Natural killer cell treated with Interleukin-12 subunit alpha and Interleukin-12 subunit beta and Interleukin-15 and Interleukin-18, amount 100 ng/mL, for 72 hours (primary cell): Measurements from ENCODE around the gene BEX1. TPM values are rescaled to one million over a fixed set of nuclear protein-coding genes. Genes with fewer than 3 reads are reported as not detected.
"Not testable (repeated sequence)": the region's sequence is repeated elsewhere in the genome, so short reads cannot be mapped to it uniquely, and the experiment has no call there.

Experiments
- ATAC-seq, 2 donors: fragments of 150-1000 bp; cut with Tn5 transposase in 1 of 2; sonication (Bioruptor Pico), chemical (Tn5 transposase) in 1 of 2; 2 replicates each; pipeline ENCODE4 v1.10.0; 2021
- DNase-seq: peaks from one replicate; pipeline ENCODE4 v3.0.0; 2022; ENCODE audit warnings: low spot score
- H3K27ac Mint-ChIP-seq, 2 donors: 1 replicate in 1 of 2; 2 replicates in 1 of 2; pipeline ENCODE4 v1.8.0; 2022; ENCODE audit warnings: mixed read lengths in 2 of 2, mild to moderate bottlenecking in 1 of 2, moderate library complexity in 1 of 2
- H3K27me3 Mint-ChIP-seq, 2 donors: 1 replicate in 1 of 2; 2 replicates in 1 of 2; pipeline ENCODE4 v1.8.0; 2022; ENCODE audit warnings: mixed read lengths in 2 of 2
- H3K36me3 Mint-ChIP-seq: one replicate; pipeline ENCODE4 v1.8.0; 2022; ENCODE audit warnings: mixed read lengths
- H3K4me1 Mint-ChIP-seq, 2 donors: 1 replicate in 1 of 2; 2 replicates in 1 of 2; pipeline ENCODE4 v1.8.0; 2022; ENCODE audit warnings: low read depth in 2 of 2, mixed read lengths in 2 of 2, mild to moderate bottlenecking in 1 of 2
- H3K4me3 Mint-ChIP-seq: one replicate; pipeline ENCODE4 v1.8.0; 2022; ENCODE audit warnings: mixed read lengths
- H3K9me3 Mint-ChIP-seq: 2 replicates; pipeline ENCODE4 v1.8.0; 2022; ENCODE audit warnings: mixed read lengths
- total RNA-seq, 2 donors: library from RNA; stranded (reverse); gene quantifications; one replicate each; pipeline ENCODE4 v1.2.3, GENCODE V29; 2022

The BEX1 gene
- not detected for total RNA-seq

DNA sequence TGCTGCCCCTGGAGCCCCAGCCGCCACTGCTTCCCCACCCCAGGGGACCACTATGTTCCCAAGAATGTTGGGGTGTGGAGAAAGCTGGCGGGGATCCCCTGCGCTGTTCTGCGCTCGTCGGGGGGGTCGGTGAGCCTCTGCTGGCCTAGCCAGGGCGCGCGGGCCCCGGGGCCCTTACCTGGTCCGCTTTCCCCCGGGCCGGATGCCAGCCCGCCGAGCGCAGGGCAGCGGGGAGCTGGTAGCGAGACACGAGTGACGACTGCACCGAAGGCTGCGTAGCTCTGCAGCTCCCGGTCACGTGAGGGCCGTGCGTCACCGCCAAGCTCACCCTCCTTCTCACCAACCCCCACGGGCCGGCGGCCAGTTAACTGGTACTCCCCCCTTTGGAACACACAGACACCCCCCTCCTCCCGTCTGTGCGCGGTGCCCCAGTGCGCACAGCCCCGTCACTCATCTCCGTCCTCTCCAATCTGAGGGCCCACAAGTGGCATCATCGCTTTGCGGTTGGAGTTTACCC is at the start of gene BEX1:
Gene BEX1 (minus strand): TSS at position 254 of the 517 bp plus-strand sequence. CDS start 897 bp downstream, outside the sequence.
- no peak for DNase-seq
- ATAC-seq, result no peak
- Mint-ChIP-seq H3K36me3 (no peaks in the 10 kb centered on the region), H3K4me1 (no peaks in the 10 kb centered on the region), H3K9me3 (no peaks in the 10 kb centered on the region), H3K27me3 (peaks cover 8 to 10% of the 10 kb centered on the region in 2 donors), H3K4me3 (no peak within 1 kb of the TSS), H3K27ac (no peak within 1 kb of the TSS)

DNA sequence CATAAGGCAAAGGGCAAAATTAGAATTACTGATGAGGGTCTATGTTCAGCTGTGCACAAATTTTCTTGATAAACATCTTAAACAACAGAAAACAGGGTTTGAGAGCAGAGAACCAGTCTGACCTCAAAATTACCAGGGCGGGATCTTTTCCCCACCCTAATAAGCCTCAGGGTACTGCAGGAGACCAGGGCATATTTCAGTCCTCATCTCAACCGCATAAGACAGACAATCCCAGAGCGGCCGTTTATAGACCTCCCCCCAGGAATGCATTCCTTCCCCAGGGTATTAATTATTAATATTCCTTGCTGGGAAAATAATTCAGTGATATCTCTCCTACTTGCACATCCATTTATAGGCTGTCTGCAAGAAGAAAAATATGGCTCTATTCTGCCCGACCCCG is 45.5 kb upstream of the BEX1 start:
- not testable (repeated sequence) for H3K36me3 Mint-ChIP-seq, H3K27me3 Mint-ChIP-seq, H3K4me3 Mint-ChIP-seq, H3K4me1 Mint-ChIP-seq, H3K27ac Mint-ChIP-seq, DNase-seq, ATAC-seq, H3K9me3 Mint-ChIP-seq

DNA sequence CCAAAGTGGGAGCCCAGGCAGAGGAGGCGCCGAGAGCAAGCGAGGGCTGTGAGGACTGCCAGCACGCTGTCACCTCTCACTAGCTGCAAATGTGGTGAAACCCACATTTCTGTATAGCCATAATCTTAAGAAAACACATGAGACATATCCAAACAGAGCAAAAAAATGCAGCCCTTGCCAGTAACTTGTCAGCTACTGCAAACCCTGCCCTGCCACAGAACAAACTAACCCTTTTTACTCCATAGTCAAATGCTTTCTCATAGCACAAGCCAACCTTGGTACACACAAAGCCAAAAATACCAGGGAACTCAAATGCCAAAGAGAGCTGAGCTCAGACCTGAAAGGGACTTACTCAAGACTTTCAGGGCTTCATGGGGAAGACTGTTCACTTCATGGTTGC is 43.9 kb upstream of the BEX1 start:
- no peak overlapping the region for H3K27ac Mint-ChIP-seq
- H3K36me3 Mint-ChIP-seq, result no peaks in the 10 kb centered on the region
- H3K4me1 Mint-ChIP-seq, result no peaks in the 10 kb centered on the region
- peaks cover 6% of the 10 kb centered on the region for H3K9me3 Mint-ChIP-seq
- DNase-seq (no peak), ATAC-seq (no peak)
- no peak overlapping the region for H3K4me3 Mint-ChIP-seq
- H3K27me3 Mint-ChIP-seq, result no peaks in the 10 kb centered on the region

DNA sequence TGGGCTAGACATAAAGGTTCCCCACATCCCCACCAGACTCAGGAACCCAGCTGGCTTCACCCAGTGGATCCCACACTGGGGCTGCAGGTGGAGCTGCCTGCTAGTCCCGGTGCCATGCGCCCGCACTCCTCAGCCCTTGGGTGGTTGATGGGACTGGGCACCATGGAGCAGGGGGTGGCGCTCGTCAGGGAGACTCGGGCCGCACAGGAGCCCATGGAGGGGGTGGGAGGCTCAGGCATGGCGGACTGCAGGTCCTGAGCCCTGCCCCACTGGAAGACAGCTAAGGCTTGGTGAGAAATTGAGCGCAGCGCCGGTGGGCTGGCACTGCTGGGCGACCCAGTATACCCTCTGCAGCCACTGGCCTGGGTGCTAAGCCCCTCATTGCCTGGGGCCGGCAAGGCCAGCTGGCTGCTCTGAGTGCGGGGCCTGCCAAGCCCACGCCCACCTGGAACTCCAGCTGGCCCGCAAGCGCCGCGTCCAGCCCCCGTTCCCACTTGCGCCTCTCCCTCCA is 43.3 kb upstream of the BEX1 start:
- H3K27me3 Mint-ChIP-seq, ATAC-seq, DNase-seq, H3K36me3 Mint-ChIP-seq, H3K4me3 Mint-ChIP-seq, H3K9me3 Mint-ChIP-seq, H3K27ac Mint-ChIP-seq, H3K4me1 Mint-ChIP-seq: not testable (repeated sequence)

DNA sequence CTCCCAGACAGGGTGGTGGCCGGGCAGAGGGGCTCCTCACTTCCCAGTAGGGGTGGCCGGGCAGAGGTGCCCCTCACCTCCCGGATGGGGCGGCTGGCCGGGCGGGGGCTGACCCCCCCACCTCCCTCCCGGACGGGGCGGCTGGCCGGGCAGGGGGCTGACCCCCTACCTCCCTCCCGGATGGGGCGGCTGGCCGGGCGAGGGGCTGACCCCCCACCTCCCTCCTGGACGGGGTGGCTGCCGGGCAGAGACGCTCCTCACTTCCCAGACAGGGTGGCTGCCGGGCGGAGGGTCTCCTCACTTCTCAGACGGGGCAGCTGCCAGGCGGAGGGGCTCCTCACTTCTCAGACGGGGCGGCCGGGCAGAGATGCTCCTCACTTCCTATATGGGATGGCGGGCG is 40.4 kb upstream of the BEX1 start:
- H3K4me3 Mint-ChIP-seq, H3K27ac Mint-ChIP-seq, H3K9me3 Mint-ChIP-seq, DNase-seq, H3K27me3 Mint-ChIP-seq, H3K36me3 Mint-ChIP-seq, H3K4me1 Mint-ChIP-seq, ATAC-seq: not testable (repeated sequence)

DNA sequence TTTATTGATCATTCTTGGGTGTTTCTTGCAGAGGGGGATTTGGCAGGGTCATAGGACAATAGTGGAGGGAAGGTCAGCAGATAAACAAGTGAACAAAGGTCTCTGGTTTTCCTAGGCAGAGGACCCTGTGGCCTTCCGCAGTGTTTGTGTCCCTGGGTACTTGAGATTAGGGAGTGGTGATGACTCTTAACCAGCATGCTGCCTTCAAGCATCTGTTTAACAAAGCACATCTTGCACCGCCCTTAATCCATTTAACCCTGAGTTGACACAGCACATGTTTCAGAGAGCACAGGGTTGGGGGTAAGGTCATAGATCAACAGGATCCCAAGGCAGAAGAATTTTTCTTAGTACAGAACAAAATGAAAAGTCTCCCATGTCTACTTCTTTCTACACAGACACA is 39.9 kb upstream of the BEX1 start:
- H3K27ac Mint-ChIP-seq, H3K9me3 Mint-ChIP-seq, H3K36me3 Mint-ChIP-seq, H3K4me1 Mint-ChIP-seq, DNase-seq, H3K4me3 Mint-ChIP-seq, H3K27me3 Mint-ChIP-seq, ATAC-seq: not testable (repeated sequence)

DNA sequence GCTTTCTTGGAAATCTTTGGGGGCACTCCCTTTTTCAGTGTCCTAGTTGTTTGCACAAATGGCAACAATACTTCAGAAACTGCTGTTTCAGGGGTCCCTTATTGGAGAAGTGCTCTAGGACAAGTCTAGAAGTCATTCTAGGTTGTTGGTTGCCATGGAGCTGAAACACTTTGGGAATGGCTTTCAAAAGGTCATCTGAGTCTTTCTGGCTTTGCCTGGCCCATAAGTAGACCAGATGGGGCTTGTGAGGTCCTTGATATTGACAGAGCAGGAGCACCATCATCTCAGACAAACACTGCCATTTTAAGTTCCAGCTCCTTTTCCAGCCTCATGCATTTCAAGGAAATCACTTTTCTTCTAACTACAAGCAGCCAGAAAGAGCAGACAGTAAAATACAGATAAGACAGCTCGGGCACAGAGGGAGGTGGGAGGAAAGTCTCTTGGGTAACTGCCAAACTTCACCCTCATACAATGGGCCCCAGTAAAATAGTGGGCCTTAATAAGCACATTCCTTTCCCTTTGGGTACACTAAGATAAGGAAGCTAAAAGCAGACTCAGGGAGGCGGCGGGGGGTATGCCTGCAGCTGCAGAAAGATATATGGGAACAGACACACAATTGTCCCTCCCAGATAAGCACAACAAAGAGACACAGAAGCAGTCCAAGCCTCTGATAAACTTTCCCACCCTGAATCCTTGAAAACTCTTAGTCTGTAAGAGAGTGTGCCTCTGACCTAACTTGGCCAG is 37.5 kb upstream of the BEX1 start:
- Mint-ChIP-seq H3K9me3 (no peaks in the 10 kb centered on the region), H3K4me3 (no peak overlapping the region), H3K27ac (no peak overlapping the region), H3K27me3 (peaks cover 0 to 10% of the 10 kb centered on the region in 2 donors), H3K36me3 (no peaks in the 10 kb centered on the region), H3K4me1 (no peaks in the 10 kb centered on the region)
- DNase-seq (no peak), ATAC-seq (no peak)

DNA sequence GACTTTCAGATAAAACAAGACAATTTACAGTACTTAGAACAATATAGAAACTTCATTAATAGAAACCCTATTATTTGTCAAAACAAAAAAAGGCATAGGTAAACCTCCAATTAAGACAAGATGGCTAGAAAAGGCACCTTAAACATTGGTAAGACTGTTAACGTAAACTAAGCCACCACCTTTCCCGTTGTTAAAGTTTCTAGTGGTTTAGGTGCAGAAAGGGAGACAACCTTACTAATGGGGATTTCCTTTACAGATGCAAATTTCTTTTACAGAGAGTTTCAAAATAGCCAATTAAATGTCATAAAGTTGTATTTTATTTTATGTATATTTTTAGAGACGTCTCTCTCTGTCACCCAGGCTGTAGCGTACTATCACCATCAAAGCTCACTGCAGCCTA is 36.5 kb upstream of the BEX1 start:
- ATAC-seq, result no peak
- Mint-ChIP-seq H3K27me3 (peaks cover 0 to 10% of the 10 kb centered on the region in 2 donors), H3K36me3 (no peaks in the 10 kb centered on the region), H3K27ac (no peak overlapping the region), H3K4me3 (no peak overlapping the region), H3K4me1 (no peaks in the 10 kb centered on the region), H3K9me3 (no peaks in the 10 kb centered on the region)
- DNase-seq, result no peak

DNA sequence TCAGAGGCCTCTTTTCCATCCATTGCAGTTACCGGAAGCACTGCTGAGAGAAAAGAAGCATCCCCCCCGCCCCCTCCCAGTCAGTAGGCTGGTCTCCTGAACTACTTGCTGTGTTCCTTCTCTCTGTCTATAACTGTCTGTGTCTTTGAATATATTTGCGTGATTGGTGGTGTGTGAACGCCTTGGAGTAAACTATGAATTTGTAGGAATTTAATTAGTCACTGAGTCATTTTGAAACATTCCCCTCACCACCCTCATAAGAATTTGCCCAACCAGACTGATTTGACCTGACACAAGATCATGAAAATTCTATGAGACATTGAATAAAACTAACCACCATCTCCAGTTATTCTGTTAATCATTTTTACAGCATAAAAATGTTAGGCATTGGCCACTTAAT is 35.7 kb upstream of the BEX1 start:
- DNase-seq (no peak), ATAC-seq (no peak)
- H3K27ac Mint-ChIP-seq, result no peak overlapping the region
- no peaks in the 10 kb centered on the region for H3K36me3 Mint-ChIP-seq
- H3K9me3 Mint-ChIP-seq, result no peaks in the 10 kb centered on the region
- H3K27me3 Mint-ChIP-seq, result peaks cover 0 to 10% of the 10 kb centered on the region in 2 donors
- no peaks in the 10 kb centered on the region for H3K4me1 Mint-ChIP-seq
- no peak overlapping the region for H3K4me3 Mint-ChIP-seq

DNA sequence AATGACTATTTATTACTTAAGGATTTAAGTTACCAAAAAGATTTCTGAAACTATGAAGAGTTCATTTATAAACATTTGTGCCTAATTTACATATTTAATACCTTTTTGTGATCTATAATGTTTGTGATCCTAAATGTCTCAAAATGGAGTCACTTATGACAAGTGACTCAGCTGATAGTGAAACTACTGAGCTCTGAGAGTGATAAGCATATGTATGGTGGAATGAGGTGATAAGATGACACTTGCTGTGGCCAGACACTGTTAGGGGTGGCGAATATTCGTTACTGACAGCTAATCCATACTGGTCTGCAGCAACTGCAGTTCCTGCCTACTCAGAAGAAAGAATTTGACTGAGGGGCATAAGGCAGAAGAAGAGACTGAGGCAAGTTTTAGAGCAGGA is 34.5 kb upstream of the BEX1 start:
- Mint-ChIP-seq H3K9me3 (no peaks in the 10 kb centered on the region), H3K4me3 (no peak overlapping the region), H3K36me3 (no peaks in the 10 kb centered on the region), H3K4me1 (no peaks in the 10 kb centered on the region), H3K27ac (no peak overlapping the region), H3K27me3 (peaks cover 0 to 10% of the 10 kb centered on the region in 2 donors)
- ATAC-seq, result no peak
- DNase-seq, result no peak

DNA sequence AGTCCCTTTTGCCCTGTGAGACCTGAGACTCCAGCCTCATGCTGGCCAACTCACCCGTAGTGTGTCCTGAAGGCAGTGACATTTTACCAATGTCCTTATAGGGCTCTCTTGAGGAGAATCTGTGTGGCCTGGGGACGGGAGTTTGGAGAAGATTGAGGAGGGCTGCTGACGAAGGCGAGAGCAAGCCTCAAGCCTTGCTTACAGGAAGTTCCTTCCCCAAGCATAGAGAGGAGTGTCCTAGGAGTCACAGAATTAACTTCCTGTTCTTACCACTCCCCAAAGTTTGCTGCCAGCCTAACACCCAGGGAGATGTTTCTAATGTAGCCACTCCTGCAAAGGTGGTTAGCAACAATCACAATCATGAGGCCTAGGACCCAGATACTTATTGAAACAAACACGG is 29.0 kb upstream of the BEX1 start, which contains the start of gene NXF3:
Gene NXF3 (minus strand): TSS at position 202 of the 400 bp plus-strand sequence. CDS start 120 bp downstream, at position 82.
- DNase-seq (no peak), ATAC-seq (no peak)
- no peak within 1 kb of the TSS for H3K27ac Mint-ChIP-seq
- H3K4me3 Mint-ChIP-seq, result no peak within 1 kb of the TSS
- peaks cover 0 to 9% of the 10 kb centered on the region in 2 donors for H3K27me3 Mint-ChIP-seq
- no peaks in the 10 kb centered on the region for H3K4me1 Mint-ChIP-seq
- H3K36me3 Mint-ChIP-seq, result no peaks in the 10 kb centered on the region
- no peaks in the 10 kb centered on the region for H3K9me3 Mint-ChIP-seq

DNA sequence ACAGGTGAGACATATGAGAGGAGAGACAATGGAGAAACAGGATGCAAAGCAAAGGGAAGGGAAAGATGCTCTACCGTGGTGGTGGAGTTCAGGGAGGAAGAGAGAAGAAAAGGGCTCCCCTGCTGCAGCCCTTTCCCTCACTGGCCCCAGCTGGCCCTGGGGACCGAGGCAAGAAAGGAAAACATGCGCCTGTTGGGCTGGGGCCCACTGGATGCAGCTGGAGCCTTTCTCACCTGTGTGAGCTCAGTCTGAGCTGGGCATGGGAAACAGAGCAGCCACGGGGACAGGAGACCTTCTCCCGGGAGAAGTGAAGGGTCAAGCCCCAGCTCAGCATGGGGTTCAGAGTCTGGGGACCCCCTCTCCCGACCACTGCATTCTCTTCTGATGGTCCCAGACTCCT is 17.1 kb upstream of the BEX1 start:
- H3K27me3 Mint-ChIP-seq, result peaks cover 0 to 7% of the 10 kb centered on the region in 2 donors

DNA sequence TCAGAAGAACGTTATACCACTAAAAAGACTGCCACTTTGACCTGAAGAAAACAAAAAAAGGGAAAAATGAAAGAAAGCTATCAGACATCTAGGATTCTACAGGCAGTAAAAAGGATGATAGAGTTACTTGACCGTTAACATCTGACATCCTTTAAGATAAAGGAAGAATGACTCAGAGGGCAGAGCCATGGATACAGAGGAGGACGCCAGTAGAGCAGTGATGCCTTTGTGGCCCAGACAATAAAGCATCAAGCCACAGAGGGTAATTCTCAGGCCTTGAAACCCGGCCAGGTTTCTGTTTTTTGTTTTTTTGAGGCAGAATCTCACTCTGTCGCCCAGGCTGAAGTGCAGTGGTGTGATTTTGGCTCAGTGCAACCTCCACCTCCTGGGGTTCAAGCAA is 9.5 kb upstream of the BEX1 start:
- ATAC-seq, result no peak
- Mint-ChIP-seq H3K9me3 (no peaks in the 10 kb centered on the region), H3K27me3 (peaks cover 0 to 11% of the 10 kb centered on the region in 2 donors), H3K4me1 (no peaks in the 10 kb centered on the region), H3K4me3 (no peak overlapping the region), H3K36me3 (no peaks in the 10 kb centered on the region), H3K27ac (no peak overlapping the region)
- no peak for DNase-seq

More for the DNA sequence above, 17.1 kb upstream of the BEX1 start:
- Mint-ChIP-seq H3K9me3 (no peaks in the 10 kb centered on the region), H3K27ac (no peak overlapping the region), H3K4me1 (no peaks in the 10 kb centered on the region), H3K36me3 (no peaks in the 10 kb centered on the region), H3K4me3 (no peak overlapping the region)
- DNase-seq (no peak), ATAC-seq (no peak)

DNA sequence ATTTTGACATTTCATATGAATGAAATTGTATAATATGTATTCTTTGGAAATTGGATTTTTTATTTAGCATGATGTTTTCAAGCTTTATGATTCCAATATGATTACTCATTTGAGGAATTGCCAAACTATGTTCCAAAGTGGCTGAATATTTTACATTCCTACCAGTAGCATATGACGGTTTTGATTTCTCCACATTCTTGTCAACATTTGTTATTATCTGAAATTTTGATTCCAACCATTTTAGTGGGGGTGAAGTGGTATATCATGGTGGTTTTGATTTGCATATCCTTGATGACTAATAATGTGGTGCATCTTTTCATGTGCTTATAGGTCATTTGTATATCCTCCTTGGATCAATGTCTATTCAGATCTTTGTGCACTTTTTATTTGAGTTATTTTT is 2.6 kb upstream of the BEX1 start:
- Mint-ChIP-seq H3K4me1 (no peaks in the 10 kb centered on the region), H3K36me3 (no peaks in the 10 kb centered on the region), H3K4me3 (no peak overlapping the region), H3K27me3 (peaks cover 8 to 13% of the 10 kb centered on the region in 2 donors), H3K27ac (no peak overlapping the region), H3K9me3 (no peaks in the 10 kb centered on the region)
- ATAC-seq (no peak), DNase-seq (no peak)
